GM12892 (cell line): Measurements from ENCODE around the gene TIPIN.

Source experiments
- POLR2A ChIP-seq: IDR thresholded peaks from 2 replicates; pipeline ENCODE4 v1.6.1; 2011; ENCODE audit warnings: low read depth, low read length, control low read depth
- TAF1 ChIP-seq: IDR thresholded peaks from 2 replicates; pipeline ENCODE4 v1.6.1; 2011; ENCODE audit warnings: low read depth, mild to moderate bottlenecking, control low read depth, low read length, borderline replicate concordance

DNA sequence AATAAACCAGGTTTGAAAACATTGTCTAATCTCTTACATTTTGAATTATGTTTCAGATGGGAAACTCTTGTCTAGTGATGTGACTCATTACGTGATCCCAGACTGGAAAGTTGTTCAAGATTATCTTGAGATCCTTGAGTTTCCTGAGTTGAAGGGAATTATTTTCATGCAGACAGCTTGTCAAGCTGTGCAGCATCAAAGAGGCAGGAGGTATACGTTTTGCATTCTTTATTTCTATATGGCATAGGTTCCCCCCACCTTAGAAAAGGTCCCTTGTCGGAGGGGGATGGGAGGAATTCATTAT lies 61.6 kb downstream of the TIPIN start:
- no peak for TF ChIP-seq TAF1
- no peak for TF ChIP-seq POLR2A
